Fibroblast of skin of left quadriceps (primary cell): ENCODE data around the gene BGN.

Experiments used
- DNase-seq, 2 experiments: peaks; one replicate each; pipeline ENCODE4 v3.0.0-alpha.2; 2013; ENCODE audit warnings: low read depth in 2 of 2

BGN gene

GRCh38 chrX:153526801-153527200 is 32.0 kb downstream of the BGN start:
- DNase-seq: no peak

- DNase-seq: no peak
These were observed 32.4 kb downstream of the BGN start for GRCh38 chrX:153527208-153527607.

GRCh38 chrX:153530411-153531129 is 35.8 kb downstream of the BGN start:
- DNase-seq: no peak

DNA sequence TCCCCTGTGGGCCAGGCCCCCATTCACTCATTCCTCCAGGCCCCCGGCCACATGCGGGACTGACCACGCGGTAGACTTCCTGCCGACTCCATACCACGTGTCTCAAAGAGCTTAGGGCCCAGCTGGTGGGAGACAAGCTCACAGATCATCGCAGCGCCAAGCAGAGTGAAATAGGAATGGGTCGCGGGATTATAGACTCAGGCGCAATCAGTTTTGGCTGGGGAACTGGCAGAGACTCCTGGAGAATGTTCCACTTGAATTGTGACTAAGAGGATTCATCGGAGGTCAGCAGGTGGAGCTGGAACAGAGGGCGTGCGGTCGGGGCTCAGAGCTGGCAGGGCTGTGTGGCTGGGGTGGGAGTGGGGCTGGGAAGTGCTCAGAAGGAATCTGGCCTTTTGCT is 38.3 kb downstream of the BGN start:
- no peak for DNase-seq

GRCh38 chrX:153537080-153537479 is 42.3 kb downstream of the BGN start:
- DNase-seq: no peak

- no peak for DNase-seq
These were observed 42.9 kb downstream of the BGN start for GRCh38 chrX:153537526-153538295.

GRCh38 chrX:153538424-153538823 is 43.6 kb downstream of the BGN start:
- no peak for DNase-seq

- DNase-seq: no peak
These were observed 44.6 kb downstream of the BGN start for GRCh38 chrX:153539171-153539978.

- DNase-seq: no peak
These were observed 45.2 kb downstream of the BGN start for GRCh38 chrX:153539979-153540358.

DNA sequence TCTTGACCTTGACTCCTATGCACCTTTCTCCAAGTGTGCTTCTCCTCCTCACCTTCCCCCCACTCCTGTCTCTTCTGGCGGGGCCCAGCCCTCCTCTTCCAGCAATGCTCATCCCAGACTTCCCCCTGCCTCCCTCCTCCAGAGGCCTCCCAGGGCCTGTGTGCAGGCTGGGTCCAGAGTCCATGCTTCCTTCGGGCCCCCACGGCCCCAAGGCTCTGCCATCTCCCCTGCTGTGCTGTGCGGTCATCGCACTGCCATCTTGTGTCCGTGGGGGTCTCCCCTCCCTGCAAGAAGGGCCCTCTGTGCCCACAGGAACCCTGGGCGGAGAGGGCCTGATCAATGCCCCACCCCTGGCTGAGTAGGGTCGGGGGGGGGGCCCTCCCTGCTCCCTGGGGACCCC is 49.9 kb downstream of the BGN start:
- DNase-seq: no peak

GRCh38 chrX:153546386-153546785 is 51.6 kb downstream of the BGN start:
- no peak for DNase-seq

DNA sequence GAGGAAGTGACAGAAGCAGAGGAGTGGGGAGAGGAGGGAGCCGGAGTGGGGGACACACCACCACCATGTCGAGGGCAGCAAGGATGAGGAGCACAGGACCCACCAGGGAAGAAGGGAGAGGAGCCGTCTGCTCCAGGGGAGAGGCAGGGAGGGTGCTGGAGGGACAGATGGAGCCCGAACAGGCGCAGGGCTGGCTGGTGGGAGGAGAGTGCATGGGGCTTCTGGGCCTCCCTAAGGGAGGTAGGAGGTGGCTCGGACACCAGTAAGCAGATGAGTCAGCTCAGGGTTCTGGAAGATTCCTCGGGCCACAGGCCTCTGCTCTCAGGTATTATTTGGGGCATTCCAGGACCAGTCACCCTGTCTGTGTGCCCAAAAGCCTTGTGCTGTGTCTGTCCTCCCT is 52.4 kb downstream of the BGN start:
- no peak for DNase-seq

DNA sequence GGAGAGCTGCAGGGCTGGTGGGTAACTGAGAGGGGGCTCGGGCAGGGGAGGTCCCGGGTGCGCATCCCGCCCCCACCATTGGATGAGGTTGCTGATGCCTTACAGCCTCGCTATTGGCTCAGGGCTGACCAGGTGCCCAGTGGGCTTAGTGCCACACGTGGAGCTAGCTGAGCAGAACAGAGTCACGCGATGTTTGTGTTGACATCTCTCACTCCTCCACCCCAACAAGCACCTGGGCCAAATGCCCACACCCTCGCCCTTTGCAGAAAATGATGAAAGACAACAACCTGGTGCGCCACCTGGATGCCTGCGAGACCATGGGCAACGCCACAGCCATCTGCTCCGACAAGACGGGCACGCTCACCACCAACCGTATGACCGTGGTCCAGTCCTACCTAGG is 54.5 kb downstream of the BGN start:
- no peak for DNase-seq

DNA sequence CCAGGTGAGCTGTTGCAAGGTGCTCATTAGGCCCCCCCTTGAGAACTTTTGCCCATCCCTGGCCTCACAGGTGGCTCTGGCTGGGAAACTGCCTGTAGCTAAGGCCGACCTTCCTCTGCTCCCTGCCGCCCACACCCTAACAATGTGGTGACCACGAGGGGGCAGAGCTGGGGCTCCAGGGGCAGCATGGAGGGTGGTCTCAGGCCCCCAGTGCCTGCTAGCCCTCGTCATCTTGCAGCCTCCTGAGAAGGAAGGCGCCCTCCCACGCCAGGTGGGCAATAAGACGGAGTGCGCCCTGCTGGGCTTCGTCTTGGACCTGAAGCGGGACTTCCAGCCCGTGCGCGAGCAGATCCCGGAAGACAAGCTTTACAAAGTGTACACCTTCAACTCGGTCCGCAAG is 55.0 kb downstream of the BGN start:
- DNase-seq: no peak

DNA sequence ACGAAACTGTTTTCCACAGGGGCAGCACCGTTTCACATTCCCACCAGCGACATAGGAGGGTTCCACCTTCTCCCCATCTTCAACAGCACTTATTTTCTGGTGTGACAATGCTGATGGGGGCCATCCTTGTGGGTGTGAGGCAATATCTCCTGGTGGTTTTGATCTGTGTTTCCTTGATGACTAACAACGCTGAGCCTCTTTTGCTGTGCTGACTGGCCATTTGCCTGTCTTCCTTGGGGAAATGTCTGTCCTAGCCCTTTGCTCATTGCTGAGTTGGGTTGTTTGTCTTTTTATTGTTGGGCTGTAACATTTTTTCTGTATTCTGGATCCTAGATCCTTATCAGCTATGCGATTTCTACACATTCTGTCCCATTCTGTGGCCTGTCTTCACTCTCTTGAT is 56.4 kb downstream of the BGN start:
- peak; percentile 2 to 3 for DNase-seq

DNA sequence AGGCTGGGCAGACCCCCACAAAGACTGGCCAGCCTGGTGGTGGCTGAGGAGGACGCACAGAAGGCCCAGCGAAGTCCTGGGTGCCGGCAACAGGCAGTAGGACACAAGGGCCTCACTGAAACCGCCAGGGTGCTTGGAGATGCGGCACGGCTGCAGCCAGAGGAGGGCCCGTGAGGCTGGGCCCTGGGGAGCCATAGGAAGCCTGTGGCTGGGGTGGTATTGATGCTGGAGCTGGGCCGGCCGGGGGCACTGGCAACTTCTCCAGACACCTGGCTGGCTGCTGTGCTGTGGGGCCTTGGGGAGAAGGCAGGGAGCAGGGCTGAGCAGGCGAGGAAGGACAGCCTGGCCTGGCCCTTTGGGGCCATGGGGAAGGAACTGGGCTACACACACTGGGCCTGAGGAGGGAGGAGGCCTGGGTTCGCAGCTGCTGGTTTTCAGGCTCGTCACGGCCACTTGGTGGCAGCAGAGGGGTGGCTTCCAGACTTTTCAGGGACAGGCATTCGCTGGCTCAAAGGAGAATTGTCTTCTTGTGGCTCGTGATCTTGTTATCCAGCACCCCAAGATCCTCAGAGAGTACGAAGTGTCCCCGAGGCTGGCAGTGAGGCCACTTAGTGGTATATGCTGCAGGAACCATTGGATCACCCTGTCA is 59.9 kb downstream of the BGN start:
- DNase-seq: peak in 1 of 2 experiments; percentile 2

DNA sequence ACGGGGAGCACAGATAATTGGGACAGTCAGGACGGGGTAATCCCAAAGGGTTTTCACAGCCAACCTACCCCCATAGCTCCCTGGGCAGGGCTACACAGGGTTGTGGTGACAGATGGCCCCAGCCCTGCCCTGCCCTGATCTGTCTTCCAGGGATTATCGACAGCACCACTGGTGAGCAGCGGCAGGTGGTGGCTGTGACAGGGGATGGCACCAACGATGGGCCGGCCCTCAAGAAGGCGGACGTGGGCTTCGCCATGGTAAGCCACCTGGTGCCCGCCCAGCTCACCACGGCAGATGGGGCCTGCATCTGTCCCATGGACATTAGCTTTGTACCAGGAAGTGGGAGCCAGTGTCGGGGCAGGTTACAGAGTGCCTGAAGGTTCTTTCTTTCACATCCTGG is 62.0 kb downstream of the BGN start:
- no peak for DNase-seq

- DNase-seq: no peak
These were observed 63.0 kb downstream of the BGN start for GRCh38 chrX:153557618-153558355.
